GM23338 (cell line): ENCODE measurements around the gene RAB3A. TPM values are rescaled to one million over a fixed set of nuclear protein-coding genes. Genes with fewer than 3 reads are reported as not detected.

ENCODE experiments used
- ATAC-seq: fragments of 200-7000 bp; cut with Tn5 transposase; 3 replicates; pipeline ENCODE4 v1.9.1; 2020
- DNase-seq: peaks from one replicate; pipeline ENCODE4 v3.0.0-alpha.2; 2015; ENCODE audit warnings: low spot score
- H2AFZ ChIP-seq: fragments of 200-600 bp; sonication (generic); 2 replicates; pipeline ENCODE4 v1.8.0; 2016; ENCODE audit warnings: antibody characterized with exemption, mild to moderate bottlenecking, moderate library complexity
- H3F3A ChIP-seq: fragments of 200-600 bp; sonication (generic); replicated peaks from 2 replicates; pipeline ENCODE4 v1.8.0; 2017; ENCODE audit warnings: antibody characterized with exemption, mixed run types, low read depth
- H3K27ac ChIP-seq: fragments of 200-600 bp; sonication (generic); 2 replicates; pipeline ENCODE4 v1.6.1; 2016; ENCODE audit warnings: low read depth
- H3K27me3 ChIP-seq: fragments of 200-600 bp; sonication (generic); 2 replicates; pipeline ENCODE4 v1.8.0; 2016; ENCODE audit warnings: mild to moderate bottlenecking, mixed run types, moderate library complexity; ENCODE audit not compliant: insufficient read depth
- H3K36me3 ChIP-seq: fragments of 200-600 bp; sonication (generic); 2 replicates; pipeline ENCODE4 v1.8.0; 2016; ENCODE audit warnings: mild to moderate bottlenecking; ENCODE audit not compliant: insufficient read depth
- H3K4me1 ChIP-seq: fragments of 200-600 bp; sonication (generic); 2 replicates; pipeline ENCODE4 v1.8.0; 2016; ENCODE audit warnings: mild to moderate bottlenecking, moderate library complexity; ENCODE audit not compliant: insufficient read depth
- H3K4me2 ChIP-seq: fragments of 200-600 bp; sonication (generic); 2 replicates; pipeline ENCODE4 v1.7.1; 2017; ENCODE audit warnings: mixed run types
- H3K4me3 ChIP-seq: fragments of 200-600 bp; sonication (generic); 2 replicates; pipeline ENCODE4 v1.6.1; 2016; ENCODE audit warnings: mixed run types
- H3K79me2 ChIP-seq: fragments of 200-600 bp; sonication (generic); replicated peaks from 2 replicates; pipeline ENCODE4 v1.8.0; 2017; ENCODE audit warnings: mild to moderate bottlenecking; ENCODE audit not compliant: insufficient read depth
- H3K9me2 ChIP-seq: fragments of 200-600 bp; sonication (generic); 2 replicates; pipeline ENCODE4 v1.8.0; 2017; ENCODE audit not compliant: insufficient read depth
- H4K20me1 ChIP-seq: fragments of 200-600 bp; sonication (generic); replicated peaks from 2 replicates; pipeline ENCODE4 v1.8.0; 2017; ENCODE audit warnings: mild to moderate bottlenecking; ENCODE audit not compliant: insufficient read depth
- H3K27ac Mint-ChIP-seq: 2 replicates; pipeline ENCODE4 v1.8.0; 2020; ENCODE audit warnings: inconsistent platforms, mild to moderate bottlenecking, moderate library complexity, mixed read lengths
- H3K27me3 Mint-ChIP-seq: 3 replicates; pipeline ENCODE4 v1.8.0; 2022; ENCODE audit warnings: low read depth, mild to moderate bottlenecking, moderate library complexity, mixed read lengths, inconsistent platforms; ENCODE audit not compliant: insufficient read depth, poor library complexity
- H3K36me3 Mint-ChIP-seq: 3 replicates; pipeline ENCODE4 v1.8.0; 2021; ENCODE audit warnings: low read depth, mild to moderate bottlenecking, inconsistent platforms, moderate library complexity, mixed read lengths
- H3K4me1 Mint-ChIP-seq: 3 replicates; pipeline ENCODE4 v1.8.0; 2020; ENCODE audit warnings: mild to moderate bottlenecking, inconsistent platforms, mixed read lengths
- H3K4me3 Mint-ChIP-seq: 3 replicates; pipeline ENCODE4 v1.8.0; 2021; ENCODE audit warnings: moderate library complexity, mild to moderate bottlenecking, inconsistent platforms, mixed read lengths
- H3K9me3 Mint-ChIP-seq: 3 replicates; pipeline ENCODE4 v1.8.0; 2020; ENCODE audit warnings: moderate library complexity, mild to moderate bottlenecking, inconsistent platforms, mixed read lengths
- CREB1 ChIP-seq: fragments of 250-450 bp; sonication (Bioruptor Pico); IDR thresholded peaks from 2 replicates; pipeline ENCODE4 v1.5.0; 2020; ENCODE audit warnings: low read depth, mild to moderate bottlenecking, moderate library complexity
- CTCF ChIP-seq, 2 experiments: fragments of 200-600 bp in 1 of 2; sonication (generic) in 1 of 2; conservative IDR thresholded peaks; 2 replicates each; pipeline versions ENCODE4 v1.5.1 to v1.6.1; 2016 to 2017; ENCODE audit warnings: antibody characterized with exemption in 2 of 2, low read depth in 2 of 2, mild to moderate bottlenecking in 2 of 2, moderate library complexity in 1 of 2
- EZH2 ChIP-seq: fragments of 200-600 bp; sonication (generic); IDR thresholded peaks from one replicate; pipeline ENCODE4 v1.8.0; 2017; ENCODE audit warnings: antibody characterized with exemption, mild to moderate bottlenecking, low read depth; ENCODE audit not compliant: unreplicated experiment
- EZH2phosphoT487 ChIP-seq: fragments of 200-600 bp; sonication (generic); IDR thresholded peaks from one replicate; pipeline ENCODE4 v1.8.1; 2018; ENCODE audit warnings: antibody characterized with exemption; ENCODE audit not compliant: unreplicated experiment
- JUNB ChIP-seq: IDR thresholded peaks from one replicate; pipeline ENCODE4 v1.6.1; 2016; ENCODE audit warnings: antibody characterized with exemption; ENCODE audit not compliant: unreplicated experiment
- NANOG ChIP-seq: IDR thresholded peaks from 2 replicates; pipeline ENCODE4 v1.6.1; 2016; ENCODE audit warnings: antibody characterized with exemption, borderline replicate concordance
- POLR2AphosphoS5 ChIP-seq: IDR thresholded peaks from 2 replicates; pipeline ENCODE4 v1.6.1; 2016; ENCODE audit warnings: antibody characterized with exemption, low read depth
- REST ChIP-seq: IDR thresholded peaks from one replicate; pipeline ENCODE4 v1.6.1; 2018; ENCODE audit warnings: antibody characterized with exemption; ENCODE audit not compliant: unreplicated experiment
- STAT1 ChIP-seq: IDR thresholded peaks from one replicate; pipeline ENCODE4 v1.6.1; 2016; ENCODE audit warnings: antibody characterized with exemption; ENCODE audit not compliant: unreplicated experiment
- ZNF114 ChIP-seq: fragments of 250-450 bp; sonication (Bioruptor Pico); IDR thresholded peaks from 2 replicates; pipeline ENCODE4 v1.5.0; 2020; ENCODE audit warnings: mild to moderate bottlenecking, moderate library complexity
- ZNF331 ChIP-seq: fragments of 250-450 bp; sonication (Bioruptor Pico); IDR thresholded peaks from 2 replicates; pipeline ENCODE4 v1.5.0; 2020; ENCODE audit warnings: low read depth, mild to moderate bottlenecking, moderate library complexity
- polyA plus RNA-seq: library from polyadenylated mRNA; unstranded; fragments of >200 nt; fragmentation: Nextera tagmentation; extraction: Ambion mirVana; gene quantifications from 2 replicates; pipeline ENCODE4 v1.2.1, GENCODE V29; 2016
- total RNA-seq: library from RNA; depleted of rRNA; stranded (reverse); fragments of >200 nt; shearing (Covaris generic); gene quantifications from 2 replicates; pipeline ENCODE4 v1.2.3, GENCODE V29; 2014
- TF ChIP-seq, protein P1 (sequence below): fragments of 250-450 bp; sonication (Bioruptor Pico); IDR thresholded peaks from 2 replicates; pipeline ENCODE4 v1.5.0; 2020; ENCODE audit warnings: mild to moderate bottlenecking, moderate library complexity
- TF ChIP-seq, protein P2 (sequence below): IDR thresholded peaks from 2 replicates; pipeline ENCODE4 v1.6.1; 2016; ENCODE audit warnings: antibody characterized with exemption

Gene RAB3A
- total and polyA plus RNA-seq, 2 experiments from 2014 or later, result 9.7 to 20.3 TPM

DNA sequence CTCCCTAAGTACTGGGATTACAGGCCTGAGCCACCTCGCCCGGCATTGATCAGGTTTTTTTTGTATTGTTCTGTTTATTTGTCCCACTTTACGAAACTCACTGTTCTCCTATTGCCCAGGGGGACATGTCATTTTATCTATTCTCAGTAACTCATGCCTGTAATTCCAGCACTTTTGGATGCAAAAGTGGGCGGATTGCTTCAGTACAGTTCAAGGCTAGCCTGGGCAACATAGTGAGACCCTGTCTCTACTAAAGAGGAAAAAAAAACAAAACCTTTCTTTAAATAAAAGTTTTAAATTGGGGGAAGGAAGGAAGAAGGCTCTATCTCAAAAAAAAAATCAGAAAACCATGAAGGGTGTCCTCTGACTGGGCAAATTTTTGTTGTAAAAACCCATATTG is 13.6 kb downstream of the RAB3A start (continued):
- TF ChIP-seq, protein P1, sequence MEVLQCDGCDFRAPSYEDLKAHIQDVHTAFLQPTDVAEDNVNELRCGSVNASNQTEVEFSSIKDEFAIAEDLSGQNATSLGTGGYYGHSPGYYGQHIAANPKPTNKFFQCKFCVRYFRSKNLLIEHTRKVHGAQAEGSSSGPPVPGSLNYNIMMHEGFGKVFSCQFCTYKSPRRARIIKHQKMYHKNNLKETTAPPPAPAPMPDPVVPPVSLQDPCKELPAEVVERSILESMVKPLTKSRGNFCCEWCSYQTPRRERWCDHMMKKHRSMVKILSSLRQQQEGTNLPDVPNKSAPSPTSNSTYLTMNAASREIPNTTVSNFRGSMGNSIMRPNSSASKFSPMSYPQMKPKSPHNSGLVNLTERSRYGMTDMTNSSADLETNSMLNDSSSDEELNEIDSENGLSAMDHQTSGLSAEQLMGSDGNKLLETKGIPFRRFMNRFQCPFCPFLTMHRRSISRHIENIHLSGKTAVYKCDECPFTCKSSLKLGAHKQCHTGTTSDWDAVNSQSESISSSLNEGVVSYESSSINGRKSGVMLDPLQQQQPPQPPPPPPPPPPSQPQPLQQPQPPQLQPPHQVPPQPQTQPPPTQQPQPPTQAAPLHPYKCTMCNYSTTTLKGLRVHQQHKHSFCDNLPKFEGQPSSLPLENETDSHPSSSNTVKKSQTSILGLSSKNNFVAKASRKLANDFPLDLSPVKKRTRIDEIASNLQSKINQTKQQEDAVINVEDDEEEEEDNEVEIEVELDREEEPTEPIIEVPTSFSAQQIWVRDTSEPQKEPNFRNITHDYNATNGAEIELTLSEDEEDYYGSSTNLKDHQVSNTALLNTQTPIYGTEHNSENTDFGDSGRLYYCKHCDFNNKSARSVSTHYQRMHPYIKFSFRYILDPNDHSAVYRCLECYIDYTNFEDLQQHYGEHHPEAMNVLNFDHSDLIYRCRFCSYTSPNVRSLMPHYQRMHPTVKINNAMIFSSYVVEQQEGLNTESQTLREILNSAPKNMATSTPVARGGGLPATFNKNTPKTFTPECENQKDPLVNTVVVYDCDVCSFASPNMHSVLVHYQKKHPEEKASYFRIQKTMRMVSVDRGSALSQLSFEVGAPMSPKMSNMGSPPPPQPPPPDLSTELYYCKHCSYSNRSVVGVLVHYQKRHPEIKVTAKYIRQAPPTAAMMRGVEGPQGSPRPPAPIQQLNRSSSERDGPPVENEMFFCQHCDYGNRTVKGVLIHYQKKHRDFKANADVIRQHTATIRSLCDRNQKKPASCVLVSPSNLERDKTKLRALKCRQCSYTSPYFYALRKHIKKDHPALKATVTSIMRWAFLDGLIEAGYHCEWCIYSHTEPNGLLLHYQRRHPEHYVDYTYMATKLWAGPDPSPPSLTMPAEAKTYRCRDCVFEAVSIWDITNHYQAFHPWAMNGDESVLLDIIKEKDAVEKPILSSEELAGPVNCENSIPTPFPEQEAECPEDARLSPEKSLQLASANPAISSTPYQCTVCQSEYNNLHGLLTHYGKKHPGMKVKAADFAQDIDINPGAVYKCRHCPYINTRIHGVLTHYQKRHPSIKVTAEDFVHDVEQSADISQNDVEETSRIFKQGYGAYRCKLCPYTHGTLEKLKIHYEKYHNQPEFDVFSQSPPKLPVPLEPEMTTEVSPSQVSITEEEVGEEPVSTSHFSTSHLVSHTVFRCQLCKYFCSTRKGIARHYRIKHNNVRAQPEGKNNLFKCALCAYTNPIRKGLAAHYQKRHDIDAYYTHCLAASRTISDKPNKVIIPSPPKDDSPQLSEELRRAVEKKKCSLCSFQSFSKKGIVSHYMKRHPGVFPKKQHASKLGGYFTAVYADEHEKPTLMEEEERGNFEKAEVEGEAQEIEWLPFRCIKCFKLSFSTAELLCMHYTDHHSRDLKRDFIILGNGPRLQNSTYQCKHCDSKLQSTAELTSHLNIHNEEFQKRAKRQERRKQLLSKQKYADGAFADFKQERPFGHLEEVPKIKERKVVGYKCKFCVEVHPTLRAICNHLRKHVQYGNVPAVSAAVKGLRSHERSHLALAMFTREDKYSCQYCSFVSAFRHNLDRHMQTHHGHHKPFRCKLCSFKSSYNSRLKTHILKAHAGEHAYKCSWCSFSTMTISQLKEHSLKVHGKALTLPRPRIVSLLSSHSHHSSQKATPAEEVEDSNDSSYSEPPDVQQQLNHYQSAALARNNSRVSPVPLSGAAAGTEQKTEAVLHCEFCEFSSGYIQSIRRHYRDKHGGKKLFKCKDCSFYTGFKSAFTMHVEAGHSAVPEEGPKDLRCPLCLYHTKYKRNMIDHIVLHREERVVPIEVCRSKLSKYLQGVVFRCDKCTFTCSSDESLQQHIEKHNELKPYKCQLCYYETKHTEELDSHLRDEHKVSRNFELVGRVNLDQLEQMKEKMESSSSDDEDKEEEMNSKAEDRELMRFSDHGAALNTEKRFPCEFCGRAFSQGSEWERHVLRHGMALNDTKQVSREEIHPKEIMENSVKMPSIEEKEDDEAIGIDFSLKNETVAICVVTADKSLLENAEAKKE (CRISPR knock-in tag), result no peak
- TF ChIP-seq POLR2AphosphoS5, result no peak
- TF ChIP-seq CREB1 (CRISPR knock-in tag), result no peak
- TF ChIP-seq EZH2phosphoT487, result no peak
- no peak for TF ChIP-seq CTCF (conservative IDR thresholded peaks at IDR 0.05; ENCODE audit: low read depth in 2 of 2)
- no peak for TF ChIP-seq EZH2
- TF ChIP-seq JUNB, result no peak

DNA sequence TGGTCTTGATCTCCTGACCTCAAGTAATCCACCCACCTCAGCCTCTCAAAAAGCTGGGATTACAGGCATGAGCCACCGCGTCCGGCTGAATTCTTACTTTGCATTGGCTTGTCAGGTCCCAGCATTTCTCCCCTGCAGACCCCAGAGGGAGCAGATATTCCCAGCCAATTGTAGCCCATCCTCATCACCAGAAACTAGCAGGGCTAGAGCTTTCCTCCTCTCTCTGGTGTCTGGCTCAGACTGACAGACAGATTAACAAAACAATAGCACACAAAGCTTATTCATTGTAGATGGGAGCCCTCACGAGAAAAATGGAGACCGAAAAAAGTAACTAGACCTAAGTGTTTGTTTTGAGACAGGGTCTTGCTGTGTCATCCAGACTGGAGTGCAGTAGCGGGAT is 18.3 kb downstream of the RAB3A start:
- no peaks in the 10 kb centered on the region for H3K9me3 Mint-ChIP-seq
- H3K27me3 Mint-ChIP-seq, result peaks cover 2% of the 10 kb centered on the region
- H3K27me3 ChIP-seq, result no peaks in the 10 kb centered on the region
- H3K27ac ChIP-seq, result no peak overlapping the region
- H3K4me3 Mint-ChIP-seq, result no peak overlapping the region
- no peaks in the 10 kb centered on the region for H3K79me2 ChIP-seq
- no peaks in the 10 kb centered on the region for H3K36me3 Mint-ChIP-seq
- H3K4me3 ChIP-seq, result no peak overlapping the region
- 0 out of 2 replicates have a peak overlapping the region, but pooled peaks have one; percentile 7 for H3K4me2 ChIP-seq
- peaks cover 11% of the 10 kb centered on the region; the same call in 1 of the 2 replicates for H3F3A ChIP-seq
- peak; percentile 92 for ATAC-seq
- no peaks in the 10 kb centered on the region for H3K9me2 ChIP-seq
- H3K4me1 Mint-ChIP-seq, result peaks cover 4% of the 10 kb centered on the region; the same call in 2 of the 3 replicates
- peak; percentile 60 for DNase-seq
- peak overlapping the region; percentile 56; the same call in 1 of the 2 replicates for H3K27ac Mint-ChIP-seq
- no peaks in the 10 kb centered on the region for H4K20me1 ChIP-seq
- H3K36me3 ChIP-seq, result no peaks in the 10 kb centered on the region
- no peak overlapping the region for H2AFZ ChIP-seq
- no peaks in the 10 kb centered on the region for H3K4me1 ChIP-seq
- TF ChIP-seq NANOG (no peak), POLR2AphosphoS5 (no peak), STAT1 (no peak), JUNB (no peak), ZNF331 (CRISPR knock-in tag) (no peak), CREB1 (CRISPR knock-in tag) (no peak), EZH2 (no peak), ZNF114 (CRISPR knock-in tag) (no peak), REST (no peak), EZH2phosphoT487 (no peak)
- TF ChIP-seq, protein P2, sequence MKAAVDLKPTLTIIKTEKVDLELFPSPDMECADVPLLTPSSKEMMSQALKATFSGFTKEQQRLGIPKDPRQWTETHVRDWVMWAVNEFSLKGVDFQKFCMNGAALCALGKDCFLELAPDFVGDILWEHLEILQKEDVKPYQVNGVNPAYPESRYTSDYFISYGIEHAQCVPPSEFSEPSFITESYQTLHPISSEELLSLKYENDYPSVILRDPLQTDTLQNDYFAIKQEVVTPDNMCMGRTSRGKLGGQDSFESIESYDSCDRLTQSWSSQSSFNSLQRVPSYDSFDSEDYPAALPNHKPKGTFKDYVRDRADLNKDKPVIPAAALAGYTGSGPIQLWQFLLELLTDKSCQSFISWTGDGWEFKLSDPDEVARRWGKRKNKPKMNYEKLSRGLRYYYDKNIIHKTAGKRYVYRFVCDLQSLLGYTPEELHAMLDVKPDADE, result no peak
